Left renal cortex interstitium (tissue), 4 donors: ENCODE data around the gene SEH1L. TPM values are rescaled to one million over a fixed set of nuclear protein-coding genes. Genes with fewer than 3 reads are reported as not detected.

Experiments
- DNase-seq, 4 donors: peaks; one replicate each; pipeline ENCODE4 v3.0.0-alpha.2; 2013; ENCODE audit warnings: low read depth in 4 of 4, low spot score in 2 of 4, missing footprints in 1 of 4
- polyA plus RNA-seq, 4 donors: library from polyadenylated mRNA; unstranded; fragments of 120-200 nt; gene quantifications; one replicate each; pipeline ENCODE4 v1.2.1, GENCODE V29; 2013; ENCODE audit not compliant: insufficient read length in 4 of 4

The SEH1L gene
- polyA plus RNA-seq, 4 donors: 37.0 to 43.2 (median 37.8) TPM

- DNase-seq: no peak
Measured at GRCh38 chr18:13025233-13025632, 77.4 kb downstream of the SEH1L start.

- DNase-seq: no peak
Measured at GRCh38 chr18:13026583-13027270, 78.9 kb downstream of the SEH1L start.

DNA sequence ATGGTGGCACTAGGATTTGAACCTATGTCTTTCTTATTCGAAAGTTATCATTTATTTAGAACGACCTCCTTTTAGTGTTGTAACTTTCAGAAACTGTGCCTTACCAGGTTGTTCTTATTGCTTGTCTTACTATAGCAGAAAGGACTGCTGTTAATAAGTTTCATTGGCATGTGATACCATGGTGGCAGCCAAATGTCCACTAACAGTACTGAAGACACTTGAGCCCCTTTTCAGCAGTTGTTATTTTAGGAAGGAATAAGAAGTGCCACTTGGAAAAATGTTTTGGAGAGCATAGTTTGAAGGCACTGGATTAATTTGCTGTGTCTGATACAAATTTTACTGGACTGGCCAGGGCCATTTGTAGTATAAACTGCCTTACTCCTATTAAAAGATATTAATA is 81.1 kb downstream of the SEH1L start:
- DNase-seq: no peak

DNA sequence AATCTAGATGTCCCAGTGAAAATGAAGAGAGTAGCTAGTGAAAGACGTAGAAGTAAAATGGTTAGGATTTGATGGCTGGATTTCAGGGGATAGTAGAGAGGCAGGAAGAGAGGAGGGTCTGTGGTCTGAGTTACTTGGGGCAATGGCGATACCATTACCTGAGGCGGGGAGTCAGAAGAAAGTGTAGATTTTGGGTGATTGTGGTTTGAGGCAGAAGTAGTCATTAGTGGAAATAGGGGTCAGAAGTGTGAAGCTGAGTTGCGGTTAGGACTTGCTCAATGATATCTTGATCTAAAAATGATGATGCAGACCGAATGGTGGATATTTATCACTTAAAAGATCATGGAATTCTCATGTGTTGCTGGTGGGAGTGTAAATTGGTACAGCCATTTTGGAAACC is 84.4 kb downstream of the SEH1L start:
- no peak for DNase-seq

DNA sequence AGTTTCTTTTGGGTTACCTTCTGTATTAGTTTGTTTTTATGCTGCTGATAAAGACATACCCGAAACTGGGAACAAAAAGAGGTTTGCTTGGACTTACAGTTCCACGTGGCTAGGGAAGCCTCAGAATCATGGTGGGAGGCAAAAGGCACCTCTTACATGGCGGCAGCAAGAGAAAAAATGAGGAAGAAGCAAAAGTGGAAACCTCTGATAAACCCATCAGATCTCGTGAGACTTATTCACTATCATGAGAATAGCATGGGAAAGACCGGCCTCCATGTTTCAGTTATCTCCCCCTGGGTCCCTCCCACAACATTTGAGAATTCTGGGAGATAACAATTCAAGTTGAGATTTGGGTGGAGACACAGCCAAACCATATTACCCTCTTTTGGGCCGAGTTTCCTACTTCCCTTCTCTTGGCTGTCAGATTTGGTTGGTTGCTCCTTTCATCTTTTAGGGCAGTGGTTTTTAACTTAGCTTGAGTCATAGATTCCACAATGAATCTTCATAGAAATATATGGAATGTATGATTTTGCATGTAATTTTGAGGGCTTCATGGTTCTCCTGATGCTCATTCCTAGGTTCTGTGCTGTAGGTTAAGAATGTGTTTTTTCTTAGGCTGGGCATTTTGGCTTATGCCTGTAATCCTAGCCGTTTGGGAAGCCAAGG is 87.6 kb downstream of the SEH1L start:
- no peak for DNase-seq

DNA sequence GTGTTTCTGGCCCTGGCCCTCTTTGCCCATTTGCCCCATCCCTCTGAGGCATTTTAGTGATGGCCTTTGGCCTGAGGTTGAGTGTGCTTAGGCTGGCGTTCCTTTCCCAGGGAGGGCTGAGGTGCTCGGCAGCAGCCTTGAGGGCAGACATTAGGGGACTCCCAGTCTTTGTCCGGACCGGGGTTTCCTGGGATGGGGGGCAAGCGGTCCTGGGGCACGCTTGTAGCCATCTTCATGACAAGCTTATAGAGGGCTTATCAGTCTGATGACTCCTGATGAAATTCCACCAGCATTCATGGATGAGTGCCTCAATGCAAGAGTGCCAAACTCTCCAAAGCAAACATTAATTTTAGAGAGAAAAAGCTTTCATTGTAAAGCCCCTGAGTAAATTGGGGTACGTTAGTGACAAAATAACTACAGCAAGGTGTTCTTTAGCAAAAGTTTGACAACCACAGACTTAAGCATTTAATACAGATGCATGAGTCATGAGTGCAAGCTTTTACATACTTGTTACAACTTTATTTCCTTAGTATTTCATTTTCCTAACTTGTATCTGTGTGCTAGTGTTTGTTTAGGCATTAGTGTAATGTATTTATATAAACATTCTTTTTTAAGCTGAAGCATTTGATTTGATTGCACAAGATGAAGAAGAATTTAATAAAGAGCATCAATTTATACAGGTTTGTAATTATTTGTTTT is 89.0 kb downstream of the SEH1L start:
- DNase-seq: no peak

Other genes starting within 250 kb of the SEH1L start
- 10 to 100 TPM; 11.2 to 13.0 (median 11.6) TPM for gene CEP76, start 245.3 kb upstream of the SEH1L start, polyA plus RNA-seq
- 10 to 100 TPM; 73.0 to 79.3 (median 73.9) TPM for gene PSMG2, start 245.0 kb upstream of the SEH1L start, polyA plus RNA-seq
- 10 to 100 TPM; 41.5 to 64.5 (median 54.1) TPM for gene PTPN2, start 63.8 kb upstream of the SEH1L start, polyA plus RNA-seq
- gene CEP192, start 43.4 kb downstream of the SEH1L start, polyA plus RNA-seq: 10 to 100 TPM; 34.7 to 46.0 (median 39.3) TPM